Sigmoid colon (tissue), 4 donors: ENCODE measurements around the gene CFAP141.

Experiments used
- POLR2A ChIP-seq, 2 donors: fragments of 450-650 bp; IDR thresholded peaks; one replicate each; pipeline ENCODE4 v1.6.1; 2016; ENCODE audit warnings: antibody characterized with exemption in 2 of 2, mild to moderate bottlenecking in 2 of 2, moderate library complexity in 2 of 2
- POLR2AphosphoS5 ChIP-seq, 4 donors: sonication (generic); formaldehyde crosslinking; IDR thresholded peaks; one replicate each; pipeline ENCODE4 v1.6.1; 2017; ENCODE audit warnings: antibody characterized with exemption in 4 of 4
- TF ChIP-seq, protein P1 (sequence below), 4 experiments: fragments of 450-650 bp in 3 of 4; fragments of 200-600 bp in 1 of 4; IDR thresholded peaks; one replicate each; pipeline ENCODE4 v1.5.1; 2016 to 2019; ENCODE audit warnings: antibody characterized with exemption in 4 of 4, mild to moderate bottlenecking in 3 of 4, moderate library complexity in 2 of 4

DNA sequence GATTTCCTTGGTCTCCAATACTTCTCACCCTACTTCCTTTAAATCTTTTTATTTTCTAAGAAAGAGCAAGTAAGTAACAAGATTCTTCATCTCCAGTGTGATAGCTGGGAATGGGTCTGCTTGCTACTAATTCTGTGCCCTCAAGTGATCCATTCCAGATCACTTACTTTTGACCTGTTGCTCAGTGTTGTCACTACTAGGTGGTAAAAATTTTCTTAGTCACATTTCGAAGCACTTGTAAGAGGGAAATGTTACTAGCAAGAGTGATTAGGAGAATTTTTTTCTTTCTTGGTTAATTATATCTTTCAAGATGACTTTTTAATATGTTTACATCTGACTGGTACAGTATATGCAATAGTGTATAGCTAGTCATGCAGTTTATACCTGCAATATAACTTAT, 16.8 kb upstream of the CFAP141 start:
- TF ChIP-seq POLR2AphosphoS5 (IDR thresholded peaks at IDR 0.05): no peak
- TF ChIP-seq, protein P1, sequence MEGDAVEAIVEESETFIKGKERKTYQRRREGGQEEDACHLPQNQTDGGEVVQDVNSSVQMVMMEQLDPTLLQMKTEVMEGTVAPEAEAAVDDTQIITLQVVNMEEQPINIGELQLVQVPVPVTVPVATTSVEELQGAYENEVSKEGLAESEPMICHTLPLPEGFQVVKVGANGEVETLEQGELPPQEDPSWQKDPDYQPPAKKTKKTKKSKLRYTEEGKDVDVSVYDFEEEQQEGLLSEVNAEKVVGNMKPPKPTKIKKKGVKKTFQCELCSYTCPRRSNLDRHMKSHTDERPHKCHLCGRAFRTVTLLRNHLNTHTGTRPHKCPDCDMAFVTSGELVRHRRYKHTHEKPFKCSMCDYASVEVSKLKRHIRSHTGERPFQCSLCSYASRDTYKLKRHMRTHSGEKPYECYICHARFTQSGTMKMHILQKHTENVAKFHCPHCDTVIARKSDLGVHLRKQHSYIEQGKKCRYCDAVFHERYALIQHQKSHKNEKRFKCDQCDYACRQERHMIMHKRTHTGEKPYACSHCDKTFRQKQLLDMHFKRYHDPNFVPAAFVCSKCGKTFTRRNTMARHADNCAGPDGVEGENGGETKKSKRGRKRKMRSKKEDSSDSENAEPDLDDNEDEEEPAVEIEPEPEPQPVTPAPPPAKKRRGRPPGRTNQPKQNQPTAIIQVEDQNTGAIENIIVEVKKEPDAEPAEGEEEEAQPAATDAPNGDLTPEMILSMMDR (IDR thresholded peaks at IDR 0.05): no peak
- TF ChIP-seq POLR2A (IDR thresholded peaks at IDR 0.05): no peak
